GM18520 (cell line): ENCODE data around the gene PTPRQ.
"Not testable (repeated sequence)": the region's sequence is repeated elsewhere in the genome, so short reads cannot be mapped to it uniquely, and the experiment has no call there.

Source experiments
- ATAC-seq: cut with Tn5 transposase; IDR thresholded peaks from one replicate; pipeline ENCODE4 v1.9.1; 2021; ENCODE audit not compliant: unreplicated experiment

Gene PTPRQ

DNA sequence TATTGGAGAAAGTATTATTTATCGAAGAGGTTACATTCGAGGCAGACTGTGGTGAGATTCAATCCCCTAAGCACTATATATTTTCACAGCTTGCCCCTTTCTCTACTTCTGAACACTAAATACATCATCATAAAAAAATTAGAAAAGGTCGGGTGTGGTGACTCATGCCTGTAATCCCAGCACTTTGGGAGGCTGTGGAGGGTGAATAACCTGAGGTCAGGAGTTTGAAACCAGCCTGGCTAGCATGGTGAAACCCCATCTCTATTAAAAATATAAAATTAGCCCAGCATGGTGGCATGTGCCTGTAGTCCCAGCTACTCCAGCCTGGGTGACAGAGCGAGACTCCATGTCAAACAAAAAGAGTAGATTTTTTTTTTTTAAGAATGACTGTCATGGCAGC is 192.8 kb downstream of the PTPRQ start:
- no peak for ATAC-seq

DNA sequence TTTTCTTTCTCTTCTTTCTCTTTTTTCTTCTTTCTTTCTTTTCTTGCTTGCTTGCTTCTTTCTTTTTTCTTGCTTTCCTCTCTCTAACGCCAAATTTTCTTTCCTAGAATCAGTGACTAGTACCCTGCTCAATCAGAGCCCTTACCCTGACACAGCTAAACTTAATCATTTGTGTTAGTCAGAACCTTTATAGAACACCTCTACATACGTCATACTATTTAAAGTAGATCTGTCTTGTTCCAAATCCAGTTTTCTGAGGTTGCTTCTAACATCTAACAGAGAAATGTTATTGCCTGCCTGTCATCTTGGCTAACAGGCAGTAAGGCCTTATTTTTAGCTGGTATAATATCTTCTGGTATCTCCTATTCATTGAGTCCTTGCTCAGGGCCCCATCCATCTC is 197.9 kb downstream of the PTPRQ start:
- no peak for ATAC-seq

DNA sequence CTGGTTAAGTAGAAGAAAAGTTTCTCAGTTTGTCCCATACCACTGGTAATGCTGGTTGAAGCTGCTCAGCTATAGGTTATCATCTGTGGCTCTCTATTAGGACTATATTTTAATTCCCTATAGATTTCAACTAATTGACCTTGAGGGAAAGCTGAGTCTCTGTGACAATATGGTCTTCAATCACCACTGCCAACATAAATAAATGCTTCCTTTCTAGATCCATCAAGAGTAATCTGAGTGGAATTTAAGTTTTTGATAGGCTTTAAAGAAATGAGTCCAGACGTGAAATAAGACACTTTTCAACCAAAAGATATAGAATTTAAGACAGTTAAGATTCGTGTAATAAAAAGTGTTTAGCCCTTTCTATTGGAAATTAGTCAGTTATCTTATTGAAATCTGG is 199.9 kb downstream of the PTPRQ start:
- no peak for ATAC-seq

DNA sequence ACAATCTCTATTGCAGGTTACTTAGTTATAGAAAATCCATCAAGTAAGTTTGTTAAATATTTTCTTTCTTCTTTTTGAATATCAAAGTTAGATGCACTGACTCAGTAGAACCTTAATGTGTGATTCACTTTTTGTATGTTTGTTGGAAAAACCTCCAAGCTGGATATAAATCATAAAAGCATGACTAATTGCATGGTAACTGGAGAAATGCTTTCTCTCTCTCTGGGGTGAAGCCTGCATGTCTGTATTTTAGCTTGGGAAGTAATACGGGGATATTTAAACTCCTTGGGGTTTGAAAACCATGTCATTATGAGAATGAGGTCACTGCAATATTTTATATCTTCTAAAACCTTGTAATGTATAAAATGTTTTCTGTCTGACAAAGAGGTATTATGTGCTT is 204.8 kb downstream of the PTPRQ start:
- ATAC-seq: no peak

DNA sequence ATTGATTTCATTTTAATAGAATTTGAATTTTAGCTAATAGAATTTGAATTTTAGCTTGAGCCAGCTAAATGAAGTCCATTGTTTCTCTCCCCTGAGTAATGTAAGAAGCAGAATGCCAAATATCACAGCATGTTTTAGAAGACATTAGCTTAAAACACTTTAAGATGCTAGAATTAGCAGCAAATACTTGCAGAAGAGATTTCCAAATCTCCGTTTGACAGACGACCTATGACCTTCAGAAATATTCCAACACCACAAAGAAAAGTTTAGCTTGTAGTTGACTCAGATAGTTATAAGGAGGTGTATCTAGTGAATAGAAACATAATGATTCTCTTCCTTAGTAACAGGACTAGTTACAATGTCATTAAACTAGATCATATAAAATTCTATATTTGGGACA is 211.7 kb downstream of the PTPRQ start:
- ATAC-seq: no peak

DNA sequence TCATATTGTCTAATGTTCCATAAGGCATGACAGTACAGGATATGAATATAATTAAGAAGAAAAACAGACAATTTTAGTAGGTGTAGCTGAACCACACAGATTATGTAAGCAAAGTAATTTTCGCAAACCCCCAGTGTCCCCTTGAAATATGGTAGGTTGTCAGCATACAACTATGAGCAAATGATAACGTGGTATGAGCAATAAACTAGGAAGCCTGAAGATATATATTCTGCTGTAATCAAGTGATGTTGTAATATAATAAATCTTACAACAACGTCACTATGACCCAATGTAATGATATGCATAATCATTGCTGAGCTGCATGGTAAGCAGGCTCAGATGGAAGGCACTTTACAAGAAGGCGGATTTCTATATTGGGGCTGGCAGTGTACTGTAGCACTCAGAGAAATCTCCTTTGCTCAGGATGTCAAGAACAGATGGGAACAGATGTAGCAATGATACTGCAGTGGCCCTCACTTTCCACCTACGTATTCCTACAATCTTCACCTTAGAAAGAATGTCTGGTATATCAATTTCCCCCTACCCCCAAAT is 215.6 kb downstream of the PTPRQ start:
- no peak for ATAC-seq

DNA sequence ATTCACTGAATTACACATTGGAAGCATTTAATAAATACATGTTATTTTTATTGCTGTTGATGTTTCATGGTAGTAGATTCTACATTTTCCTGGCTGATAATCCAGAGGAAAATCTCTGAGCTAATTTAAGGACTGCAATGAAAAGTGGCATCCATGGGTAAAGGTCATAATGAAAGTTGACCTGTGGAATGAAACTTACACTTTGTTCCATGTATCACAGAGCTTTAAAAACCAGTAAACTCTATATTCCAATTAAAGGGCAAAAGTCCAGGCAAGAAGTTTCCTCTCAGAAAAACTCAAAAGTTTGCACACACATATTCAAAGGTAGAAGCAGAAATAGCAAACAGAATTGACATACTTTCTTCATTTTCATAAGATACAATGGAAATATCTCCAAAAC is 218.6 kb downstream of the PTPRQ start:
- no peak for ATAC-seq

DNA sequence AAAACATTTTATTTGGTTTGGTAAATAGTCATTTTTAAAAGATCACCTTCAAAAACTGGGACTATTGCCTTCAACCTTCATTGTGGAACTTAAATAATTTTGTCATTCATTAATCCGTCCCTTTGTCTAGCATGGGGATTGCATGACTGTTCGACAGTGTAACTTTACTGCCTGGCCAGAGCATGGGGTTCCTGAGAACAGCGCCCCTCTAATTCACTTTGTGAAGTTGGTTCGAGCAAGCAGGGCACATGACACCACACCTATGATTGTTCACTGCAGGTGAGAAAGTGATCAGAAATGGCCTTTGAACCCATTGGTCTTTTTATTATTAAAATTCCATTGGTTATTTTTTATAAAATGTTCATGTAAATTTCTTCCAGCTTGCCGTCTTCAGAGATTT is 226.2 kb downstream of the PTPRQ start:
- no peak for ATAC-seq

DNA sequence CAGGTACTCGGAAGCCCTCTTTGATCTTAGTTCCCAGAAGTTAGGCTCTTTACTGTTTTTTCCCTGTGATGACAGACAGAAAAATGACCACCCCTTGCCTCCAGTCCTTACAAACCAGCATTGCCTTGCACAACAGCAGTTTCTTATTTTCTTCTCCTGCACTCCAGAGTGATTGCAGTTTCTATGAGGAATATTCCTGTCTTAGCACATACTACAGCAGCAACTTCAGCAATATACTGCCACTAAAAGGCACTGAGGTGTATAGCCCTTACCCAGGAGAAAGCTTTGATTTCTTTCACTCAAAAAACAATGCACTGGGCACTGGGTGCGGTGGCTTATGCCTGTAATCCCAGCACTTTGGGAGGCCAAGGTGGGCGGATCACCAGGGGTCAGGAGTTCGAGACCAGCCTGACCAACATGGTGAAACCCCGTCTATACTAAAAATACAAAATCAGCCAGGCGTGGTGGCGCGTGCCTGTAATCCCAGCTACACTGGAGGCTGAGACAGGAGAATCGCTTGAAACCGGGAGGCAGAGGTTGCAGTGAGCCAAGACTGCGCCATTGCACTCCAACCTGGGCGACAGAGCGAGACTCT is 232.1 kb downstream of the PTPRQ start:
- ATAC-seq: not testable (repeated sequence)

DNA sequence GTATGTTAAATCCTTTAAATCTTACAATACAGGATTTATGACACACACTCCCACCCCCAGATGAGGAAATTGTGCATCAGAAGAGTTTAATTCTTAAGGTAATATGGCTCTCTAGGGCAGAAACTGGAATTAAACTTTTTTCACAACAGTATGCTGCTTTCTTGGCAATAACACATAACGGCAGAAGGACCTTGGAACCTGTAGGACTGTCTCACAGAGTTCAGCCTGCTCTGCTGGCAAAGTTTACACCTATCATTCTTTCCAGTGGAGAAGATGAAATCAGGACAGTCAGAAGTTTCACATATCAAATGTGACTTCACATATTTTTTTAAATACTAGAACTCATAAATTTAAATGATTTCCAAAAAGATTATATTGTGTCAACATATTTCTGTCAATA is 232.8 kb downstream of the PTPRQ start:
- no peak for ATAC-seq

DNA sequence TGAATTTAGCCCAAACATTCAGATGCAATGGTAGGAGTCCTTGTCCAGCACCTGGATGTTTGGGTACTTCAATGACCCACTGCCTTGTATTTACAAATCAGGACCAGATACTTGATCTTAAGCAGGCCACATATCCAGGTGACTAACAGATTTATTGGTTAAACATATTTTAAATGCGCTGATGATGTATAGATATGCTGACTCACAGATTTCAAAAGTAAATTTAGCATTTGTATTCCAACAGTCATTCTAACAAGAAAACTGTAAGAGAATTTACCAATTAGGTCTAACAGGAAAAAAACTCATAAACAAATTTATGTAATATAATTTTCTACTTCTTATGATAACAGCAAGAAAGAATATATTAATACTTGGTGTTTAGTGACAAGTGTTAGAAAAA is 234.0 kb downstream of the PTPRQ start:
- no peak for ATAC-seq

DNA sequence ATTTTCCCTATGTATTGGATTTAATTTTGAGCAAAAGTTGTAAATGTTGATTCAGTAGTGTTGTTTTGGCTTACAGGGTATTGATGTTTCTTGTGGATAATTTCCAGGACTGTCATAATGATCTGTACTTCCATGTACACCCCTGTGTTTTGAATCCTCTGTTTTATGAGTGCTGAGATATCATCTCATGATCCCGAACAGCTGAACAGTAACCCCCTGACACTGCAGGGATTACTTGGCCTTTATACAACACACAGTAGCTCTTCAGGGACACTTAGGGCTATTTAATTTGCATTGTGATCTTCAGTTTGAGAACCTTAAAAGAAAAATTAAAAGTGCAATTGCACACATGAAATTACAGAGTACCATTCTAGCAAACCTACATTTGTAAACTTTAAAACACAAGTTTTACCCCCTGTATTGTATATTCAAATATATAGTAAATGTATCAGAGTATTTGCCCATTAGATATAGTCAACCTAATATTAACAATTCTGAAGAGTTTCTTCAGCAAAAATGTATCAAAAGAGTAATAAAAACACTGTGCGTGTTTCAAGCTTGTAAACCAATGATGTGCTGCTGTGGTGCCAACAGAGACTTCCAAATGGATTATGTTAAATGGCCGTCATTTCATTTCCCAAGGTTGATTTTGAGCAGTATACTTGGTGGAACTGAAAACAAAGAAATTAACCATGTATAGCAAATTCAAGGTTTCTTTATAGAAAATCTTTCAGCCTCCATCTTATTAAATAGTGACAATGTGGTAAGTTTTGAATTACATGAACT is 235.5 kb downstream of the PTPRQ start:
- no peak for ATAC-seq

DNA sequence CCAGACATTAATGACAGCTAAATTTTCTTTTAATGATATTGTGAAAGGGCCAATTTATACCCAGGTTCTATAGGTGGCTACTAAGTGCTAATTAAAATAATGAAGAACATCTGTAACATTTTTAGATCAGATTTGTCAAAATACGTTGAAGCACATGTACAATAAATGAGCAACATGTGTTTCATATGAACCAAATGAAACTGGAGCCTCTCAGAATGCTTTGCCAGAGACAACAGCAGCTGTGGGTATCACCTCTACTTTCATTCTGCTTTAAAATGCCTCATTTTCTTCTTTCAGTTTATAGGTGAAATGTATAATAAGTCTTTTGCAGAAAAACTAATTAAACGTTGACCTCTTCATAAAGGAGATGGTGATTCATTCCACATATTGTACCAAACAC is 237.3 kb downstream of the PTPRQ start:
- ATAC-seq: peak; percentile 85

DNA sequence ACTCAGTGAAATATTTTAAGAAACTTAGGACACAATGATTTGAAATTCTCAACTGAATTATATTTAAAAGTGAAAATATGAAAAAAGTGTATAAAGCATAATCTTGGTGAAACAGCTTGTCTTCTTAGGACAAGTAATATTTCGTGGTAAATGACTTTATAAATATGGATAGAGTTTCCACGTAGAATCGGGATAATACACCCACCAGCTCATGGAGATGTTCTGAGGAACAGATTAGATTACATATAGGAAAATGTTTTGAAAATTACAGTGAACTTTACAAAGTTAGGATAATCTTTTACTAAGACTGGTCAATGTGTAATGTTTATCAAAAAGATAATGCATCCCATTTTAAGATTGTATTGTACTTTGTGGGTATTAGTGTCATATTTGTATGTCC is 237.8 kb downstream of the PTPRQ start:
- no peak for ATAC-seq

DNA sequence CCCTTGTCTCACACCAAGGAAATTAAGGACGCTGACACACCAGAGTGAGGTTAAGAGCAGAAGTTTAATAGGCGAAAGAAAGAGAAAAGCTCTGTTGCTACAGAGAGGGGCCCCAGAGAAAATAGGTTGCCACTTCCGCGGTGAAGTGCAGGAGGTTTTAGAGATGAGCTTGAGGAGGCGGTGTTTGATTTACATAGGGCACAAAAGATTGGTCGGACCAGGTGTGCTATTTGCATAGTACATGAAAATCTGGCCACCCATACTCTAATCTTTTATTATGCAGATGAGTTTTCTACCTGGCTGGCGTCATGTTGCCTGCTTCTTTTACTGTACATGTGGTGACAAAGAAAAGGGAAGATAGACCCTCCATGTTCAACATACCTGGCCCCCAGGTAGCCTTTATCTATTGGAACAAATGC is 240.1 kb downstream of the PTPRQ start:
- ATAC-seq: no peak

DNA sequence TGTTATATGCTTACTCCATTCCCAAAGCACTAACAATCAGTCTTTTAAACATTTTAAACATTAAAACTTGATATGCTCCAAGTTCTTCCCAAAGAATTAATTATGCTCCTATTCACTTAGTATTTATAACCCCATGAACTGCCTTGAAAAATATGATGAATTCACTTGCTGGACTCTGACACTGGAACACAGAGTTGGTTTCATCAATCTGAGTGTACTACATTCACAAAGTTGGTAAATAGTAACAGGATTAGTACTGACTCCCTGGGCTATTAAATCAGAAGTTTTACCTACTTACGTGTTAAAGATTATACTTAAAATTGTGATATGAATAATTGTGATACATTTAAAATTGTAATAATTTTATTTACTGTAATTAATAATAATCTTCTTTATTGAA is 246.1 kb downstream of the PTPRQ start:
- ATAC-seq: no peak

DNA sequence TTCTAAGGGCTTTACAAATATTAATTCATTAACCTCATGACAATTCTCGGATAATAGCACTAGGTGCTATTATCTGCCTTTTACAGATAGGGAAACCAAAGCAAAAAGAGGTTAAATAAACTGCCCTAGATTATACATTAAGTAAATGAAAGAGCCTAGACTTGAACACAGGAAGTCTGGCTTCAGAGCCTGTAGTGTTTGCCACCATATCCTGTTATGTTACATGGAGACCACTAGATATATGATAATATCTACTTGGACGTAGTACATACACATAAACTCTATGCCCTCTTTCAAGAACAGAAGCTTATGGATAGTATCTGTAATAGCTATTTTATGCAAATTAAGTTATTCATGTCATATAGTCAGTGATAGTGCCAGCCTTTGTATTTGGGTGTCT is 246.5 kb downstream of the PTPRQ start:
- no peak for ATAC-seq

DNA sequence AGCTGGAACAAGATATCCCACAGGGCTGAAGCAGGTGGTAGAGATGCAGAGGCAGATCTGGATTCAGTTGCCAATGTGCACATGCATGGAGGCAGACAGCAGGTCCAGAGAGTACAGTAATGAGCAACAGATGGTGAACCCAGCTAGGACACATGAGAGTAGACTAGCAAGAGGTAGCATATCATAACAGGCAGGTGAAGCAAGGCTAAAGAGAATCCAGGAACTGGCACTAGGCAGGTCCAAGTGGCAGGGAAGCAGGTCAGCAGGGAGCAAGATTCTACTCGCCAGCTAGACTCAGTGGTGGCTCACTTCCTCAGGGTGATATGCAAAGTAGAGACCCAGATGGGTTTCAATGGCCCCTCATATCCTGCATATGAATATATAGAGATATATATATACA is 248.1 kb downstream of the PTPRQ start:
- no peak for ATAC-seq

DNA sequence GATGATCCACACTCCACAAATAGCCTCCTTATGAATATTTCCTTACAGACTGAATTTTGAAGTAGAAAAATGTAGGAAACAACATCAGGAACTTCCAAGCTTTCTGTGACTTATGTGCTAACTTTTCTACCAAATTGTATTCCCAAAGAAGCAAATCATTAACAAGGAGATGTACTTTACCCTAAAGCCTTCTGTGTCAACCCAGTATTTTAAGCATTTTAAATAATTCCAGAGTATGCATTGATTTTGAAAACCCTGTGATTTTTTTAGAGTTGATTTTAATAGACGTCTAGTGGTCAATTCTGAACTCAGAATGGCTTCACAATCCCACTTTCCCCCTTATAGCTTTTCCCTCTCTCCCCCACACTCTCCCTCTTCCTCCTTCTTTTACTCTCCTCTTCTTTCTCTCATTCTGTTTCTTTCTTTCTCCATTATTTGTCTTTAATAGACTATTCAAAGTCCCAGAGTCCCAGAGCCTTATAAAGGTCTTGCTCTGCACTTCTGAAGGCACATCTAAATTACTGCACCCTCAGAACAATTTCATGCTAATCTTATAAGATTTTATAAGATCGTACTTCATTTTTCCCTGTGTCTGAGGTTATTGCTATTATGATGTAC is 253.3 kb downstream of the PTPRQ start:
- no peak for ATAC-seq

DNA sequence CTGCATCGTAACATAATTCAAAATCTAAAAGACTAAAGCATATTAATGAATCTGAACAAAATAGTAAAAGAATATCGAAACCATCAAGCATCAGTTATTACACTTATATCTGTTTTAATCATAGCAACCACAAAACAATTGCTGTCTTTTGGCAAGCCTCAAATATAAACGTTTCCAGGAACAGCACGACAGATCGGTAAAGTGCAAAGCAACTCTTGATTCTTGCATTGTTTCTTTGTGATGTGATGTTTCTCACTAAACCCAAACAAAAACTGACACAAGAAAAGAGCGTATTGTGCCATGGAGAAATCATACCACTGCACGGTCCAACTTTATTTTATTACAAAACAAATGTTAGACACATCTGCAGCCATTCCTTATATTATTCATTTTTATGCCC is 254.2 kb downstream of the PTPRQ start:
- no peak for ATAC-seq

DNA sequence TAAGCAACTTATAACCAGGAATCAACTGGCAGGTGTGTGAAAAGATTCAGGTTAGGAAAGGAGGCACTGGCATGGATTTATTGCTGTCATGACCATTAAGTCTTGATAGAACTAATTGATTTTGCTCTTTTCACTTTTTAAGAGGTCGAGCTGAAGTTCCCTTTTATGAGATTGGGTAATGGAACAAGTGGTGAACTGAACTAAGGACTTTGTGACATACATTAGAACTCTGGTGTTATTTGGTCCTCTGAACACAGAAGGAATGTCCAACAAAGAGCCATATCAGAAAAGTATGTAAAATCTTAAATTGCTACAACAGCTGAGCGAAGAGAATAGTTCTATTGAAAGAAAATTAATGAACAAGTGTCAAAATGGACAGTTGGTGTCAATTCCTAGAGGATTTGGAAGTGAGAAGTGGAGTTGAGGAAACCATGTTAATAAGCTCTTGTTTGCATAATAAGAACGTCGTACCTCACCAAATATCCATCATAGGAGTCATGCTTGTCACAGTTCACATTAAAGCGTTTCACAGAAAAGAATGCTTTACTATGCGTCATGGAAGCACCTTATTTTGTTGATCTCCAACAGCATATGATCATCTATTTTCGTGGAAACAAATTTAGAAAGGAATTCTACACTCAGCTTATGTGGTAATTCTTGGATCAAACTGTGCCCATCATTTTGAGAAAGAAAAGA is 255.0 kb downstream of the PTPRQ start:
- ATAC-seq: no peak

DNA sequence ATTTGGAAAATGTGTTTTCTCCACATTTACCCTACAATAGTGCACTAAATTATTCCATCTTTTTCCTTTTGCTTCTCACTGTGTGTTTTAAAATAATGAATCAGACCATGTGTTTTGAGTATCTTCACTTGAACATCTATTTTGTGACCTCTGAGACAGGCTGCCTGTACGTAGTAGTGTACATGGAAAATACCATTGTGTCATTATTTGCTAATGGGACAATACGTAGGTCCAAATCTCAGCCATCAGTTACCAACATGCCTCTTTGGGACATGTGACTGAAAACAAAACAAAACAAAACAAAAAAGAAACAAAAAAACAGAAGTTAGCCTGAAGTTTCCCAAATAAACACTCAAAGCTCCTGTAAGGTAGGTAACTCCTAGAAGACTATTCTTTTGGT is 256.3 kb downstream of the PTPRQ start:
- ATAC-seq: peak; percentile 30
